GM20000 (cell line): Measurements from ENCODE around the gene BTBD8.

Source experiments
- DNase-seq: peaks from one replicate; pipeline ENCODE4 v3.0.0; 2012; ENCODE audit warnings: low spot score
- TF ChIP-seq, protein P1 (sequence below): IDR thresholded peaks from 2 replicates; pipeline ENCODE4 v1.5.1; 2012; ENCODE audit warnings: mild to moderate bottlenecking, control low read depth; ENCODE audit errors: extremely low read depth, missing control alignments

BTBD8 gene

DNA sequence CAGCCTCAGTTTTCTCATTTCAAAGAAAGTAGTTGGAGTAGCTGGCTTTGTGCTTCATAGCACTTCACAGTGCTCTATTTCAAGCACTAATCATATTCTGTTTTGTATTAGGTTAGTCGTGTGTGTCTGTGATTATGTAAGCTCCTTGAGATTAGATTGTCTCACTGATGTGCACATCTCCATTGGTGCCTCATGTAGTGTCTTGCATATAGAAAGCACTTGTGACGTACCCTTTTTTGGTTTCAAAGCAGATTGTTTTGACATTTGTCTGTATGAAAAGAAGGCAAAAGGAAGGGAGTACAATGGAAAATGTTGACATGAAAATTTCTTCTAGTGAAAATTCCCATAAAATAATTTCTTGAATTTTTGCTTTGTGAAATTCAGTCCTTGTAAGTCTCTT is 13.9 kb downstream of the BTBD8 start:
- TF ChIP-seq, protein P1, sequence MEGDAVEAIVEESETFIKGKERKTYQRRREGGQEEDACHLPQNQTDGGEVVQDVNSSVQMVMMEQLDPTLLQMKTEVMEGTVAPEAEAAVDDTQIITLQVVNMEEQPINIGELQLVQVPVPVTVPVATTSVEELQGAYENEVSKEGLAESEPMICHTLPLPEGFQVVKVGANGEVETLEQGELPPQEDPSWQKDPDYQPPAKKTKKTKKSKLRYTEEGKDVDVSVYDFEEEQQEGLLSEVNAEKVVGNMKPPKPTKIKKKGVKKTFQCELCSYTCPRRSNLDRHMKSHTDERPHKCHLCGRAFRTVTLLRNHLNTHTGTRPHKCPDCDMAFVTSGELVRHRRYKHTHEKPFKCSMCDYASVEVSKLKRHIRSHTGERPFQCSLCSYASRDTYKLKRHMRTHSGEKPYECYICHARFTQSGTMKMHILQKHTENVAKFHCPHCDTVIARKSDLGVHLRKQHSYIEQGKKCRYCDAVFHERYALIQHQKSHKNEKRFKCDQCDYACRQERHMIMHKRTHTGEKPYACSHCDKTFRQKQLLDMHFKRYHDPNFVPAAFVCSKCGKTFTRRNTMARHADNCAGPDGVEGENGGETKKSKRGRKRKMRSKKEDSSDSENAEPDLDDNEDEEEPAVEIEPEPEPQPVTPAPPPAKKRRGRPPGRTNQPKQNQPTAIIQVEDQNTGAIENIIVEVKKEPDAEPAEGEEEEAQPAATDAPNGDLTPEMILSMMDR = no peak
- no peak for DNase-seq

- TF ChIP-seq, protein P1 = no peak
- no peak for DNase-seq
Measured at GRCh38 chr1:92094595-92094994, 14.4 kb downstream of the BTBD8 start.

DNA sequence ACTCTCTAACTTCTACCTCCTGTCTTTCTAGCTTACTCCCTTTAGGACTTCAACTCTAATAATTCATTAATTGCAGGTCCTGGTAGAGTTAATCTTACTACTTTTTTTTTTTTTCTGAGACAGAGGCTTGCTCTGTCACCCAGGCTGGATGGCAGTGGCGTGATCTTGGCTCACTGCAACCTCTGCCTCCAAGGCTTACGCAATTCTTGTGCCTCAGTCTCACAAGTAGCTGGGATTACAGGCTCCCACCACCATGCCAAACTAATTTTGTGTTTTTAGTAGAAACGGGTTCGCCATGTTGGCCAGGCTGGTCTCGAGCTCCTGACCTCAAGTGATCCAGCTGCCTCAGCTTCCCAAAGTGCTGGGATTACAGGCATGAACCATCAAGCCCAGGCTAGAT is 15.7 kb downstream of the BTBD8 start:
- TF ChIP-seq, protein P1 = no peak
- no peak for DNase-seq

DNA sequence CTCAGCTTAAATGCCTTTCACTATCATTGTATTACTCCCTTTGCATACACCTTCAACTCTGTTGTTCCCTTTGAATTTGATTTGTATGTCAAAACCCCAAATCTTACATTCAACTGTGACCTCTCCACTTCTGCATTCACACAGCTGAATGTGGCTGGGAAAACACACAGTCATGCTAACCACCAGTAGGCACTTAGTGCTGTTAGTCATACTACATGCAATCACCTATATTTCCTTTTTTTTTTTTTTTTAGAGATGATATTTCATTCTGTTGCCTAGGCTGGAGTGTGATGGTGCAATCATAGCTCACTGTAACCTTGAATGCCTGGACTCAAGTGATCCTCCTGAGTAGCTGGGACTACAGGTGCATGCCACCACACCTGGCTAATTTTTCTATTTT is 16.2 kb downstream of the BTBD8 start:
- DNase-seq = no peak
- TF ChIP-seq, protein P1 = no peak

- TF ChIP-seq, protein P1 = no peak
- DNase-seq = no peak
Measured at GRCh38 chr1:92105546-92106081, 25.5 kb downstream of the BTBD8 start.

DNA sequence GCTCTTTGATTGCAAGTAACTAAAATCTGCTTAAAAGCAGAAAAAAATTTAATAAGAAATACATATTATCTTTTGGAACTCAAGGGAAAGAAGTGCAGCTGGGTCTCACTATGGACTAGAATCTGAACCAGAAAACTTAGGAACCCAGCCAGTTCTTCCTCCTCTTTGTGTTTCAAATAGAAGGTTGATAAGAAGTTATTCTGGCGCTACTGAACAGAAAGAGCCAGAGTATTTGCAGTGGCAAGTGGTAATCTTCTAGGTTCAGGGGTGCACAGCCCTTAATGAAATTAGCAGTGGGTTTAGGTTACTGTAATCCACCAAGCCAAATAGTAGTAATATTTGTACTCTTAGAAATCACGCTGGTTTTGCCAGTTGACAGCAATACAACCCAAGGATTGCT is 28.5 kb downstream of the BTBD8 start:
- TF ChIP-seq, protein P1 = no peak
- no peak for DNase-seq

GRCh38 chr1:92117526-92117925 is 37.4 kb downstream of the BTBD8 start:
- TF ChIP-seq, protein P1 = no peak
- no peak for DNase-seq

DNA sequence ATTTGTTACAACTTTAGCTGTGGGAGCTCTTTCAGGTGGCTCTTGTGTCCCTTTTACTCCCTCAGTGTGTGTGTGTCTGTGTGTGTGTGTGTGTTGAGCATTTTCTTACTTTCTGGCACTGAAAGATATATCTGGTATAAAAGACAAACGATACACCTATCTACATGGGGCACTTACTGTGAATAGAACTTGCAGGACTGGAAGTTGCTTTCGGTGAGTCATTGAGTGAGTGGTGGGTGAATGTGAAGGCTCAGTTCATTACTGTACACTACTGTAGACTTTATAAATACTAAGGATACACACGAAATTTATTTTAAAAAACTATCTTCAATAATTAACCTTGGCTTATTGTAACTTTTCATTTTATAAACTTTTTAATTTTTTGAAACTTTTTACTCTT is 38.7 kb downstream of the BTBD8 start:
- DNase-seq = no peak
- TF ChIP-seq, protein P1 = no peak
